C4-2B (cell line): Measurements from ENCODE around the gene FAM3B.

Source experiments
- H3K27ac ChIP-seq: fragments of 450-650 bp; 2 replicates; pipeline ENCODE4 v1.5.1; 2017
- CTCF ChIP-seq: fragments of 450-650 bp; conservative IDR thresholded peaks from 2 replicates; pipeline ENCODE4 v1.5.1; 2017; ENCODE audit warnings: mild to moderate bottlenecking
- ZFX ChIP-seq: fragments of 450-650 bp; IDR thresholded peaks from 2 replicates; pipeline ENCODE4 v1.6.1; 2017

The FAM3B gene

GRCh38 chr21:41396558-41397075 is 80.0 kb downstream of the FAM3B start:
- H3K27ac ChIP-seq, result peak overlapping the region; percentile 51
- TF ChIP-seq CTCF (no peak), ZFX (no peak)

GRCh38 chr21:41397471-41397891 is 80.9 kb downstream of the FAM3B start:
- peak overlapping the region; percentile 51 for H3K27ac ChIP-seq
- TF ChIP-seq ZFX, result no peak
- TF ChIP-seq CTCF, result no peak

- H3K27ac ChIP-seq, result no peak overlapping the region
- TF ChIP-seq CTCF (no peak), ZFX (no peak)
Observed at GRCh38 chr21:41398251-41398650, 81.7 kb downstream of the FAM3B start.

- H3K27ac ChIP-seq, result no peak overlapping the region
- TF ChIP-seq CTCF (no peak), ZFX (no peak)
Observed at GRCh38 chr21:41398831-41399230, 82.2 kb downstream of the FAM3B start.

GRCh38 chr21:41399246-41399800 is 82.7 kb downstream of the FAM3B start:
- TF ChIP-seq ZFX (no peak), CTCF (no peak)
- H3K27ac ChIP-seq, result no peak overlapping the region

GRCh38 chr21:41402231-41402630 is 85.6 kb downstream of the FAM3B start:
- H3K27ac ChIP-seq, result no peak overlapping the region
- TF ChIP-seq CTCF (no peak), ZFX (no peak)

- no peak overlapping the region for H3K27ac ChIP-seq
- TF ChIP-seq ZFX, result no peak
- no peak for TF ChIP-seq CTCF
Observed at GRCh38 chr21:41402796-41403195, 86.2 kb downstream of the FAM3B start.
